HepG2 (cell line): ENCODE data around the gene QRICH2. TPM values are rescaled to one million over a fixed set of nuclear protein-coding genes. Genes with fewer than 3 reads are reported as not detected.

ENCODE experiments used
- ADNP ChIP-seq: sonication (generic); formaldehyde crosslinking; IDR thresholded peaks from 2 replicates; pipeline ENCODE4 v1.4.0; 2020; ENCODE audit warnings: missing genetic modification reagents
- BRCA1 ChIP-seq: sonication (generic); formaldehyde crosslinking; IDR thresholded peaks from 2 replicates; pipeline ENCODE4 v1.4.0; 2020; ENCODE audit warnings: missing genetic modification reagents
- CEBPB ChIP-seq: IDR thresholded peaks from 2 replicates; pipeline ENCODE4 v1.6.1; 2011; ENCODE audit warnings: low read depth, low read length, improper control_type of control experiment, borderline replicate concordance
- FOSL2 ChIP-seq: sonication (generic); formaldehyde crosslinking; IDR thresholded peaks from 2 replicates; pipeline ENCODE4 v1.4.0; 2020; ENCODE audit warnings: missing genetic modification reagents
- GLI4 ChIP-seq: sonication (generic); formaldehyde crosslinking; IDR thresholded peaks from 2 replicates; pipeline ENCODE4 v1.5.1; 2020; ENCODE audit warnings: missing genetic modification reagents, mild to moderate bottlenecking, moderate library complexity, borderline replicate concordance
- GPN1 ChIP-seq: sonication (generic); formaldehyde crosslinking; IDR thresholded peaks from 2 replicates; pipeline ENCODE4 v1.5.1; 2020; ENCODE audit warnings: missing genetic modification reagents, borderline replicate concordance
- ISL2 ChIP-seq: sonication (generic); formaldehyde crosslinking; IDR thresholded peaks from 2 replicates; pipeline ENCODE4 v1.5.0; 2020; ENCODE audit warnings: missing genetic modification reagents
- KDM4B ChIP-seq: sonication (generic); formaldehyde crosslinking; IDR thresholded peaks from 2 replicates; pipeline ENCODE4 v1.4.0; 2020; ENCODE audit warnings: missing genetic modification reagents
- MAF1 ChIP-seq: sonication (generic); formaldehyde crosslinking; IDR thresholded peaks from 2 replicates; pipeline ENCODE4 v1.5.0; 2020; ENCODE audit warnings: missing genetic modification reagents, borderline replicate concordance
- NR2F1 ChIP-seq, 2 experiments: fragments of 450-650 bp in 1 of 2; formaldehyde crosslinking in 1 of 2; IDR thresholded peaks; 2 replicates each; pipeline versions ENCODE4 v1.5.0 to v1.6.1; 2016 to 2020; ENCODE audit warnings: mild to moderate bottlenecking in 1 of 2, missing compliant biosample characterization in 1 of 2, missing genetic modification reagents in 1 of 2, moderate library complexity in 1 of 2
- PHF8 ChIP-seq: sonication (generic); formaldehyde crosslinking; IDR thresholded peaks from 2 replicates; pipeline ENCODE4 v1.5.0; 2020; ENCODE audit warnings: missing genetic modification reagents
- XBP1 ChIP-seq: sonication (generic); formaldehyde crosslinking; IDR thresholded peaks from 2 replicates; pipeline ENCODE4 v1.5.0; 2020; ENCODE audit warnings: missing genetic modification reagents
- YY1 ChIP-seq: IDR thresholded peaks from 2 replicates; pipeline ENCODE4 v1.6.1; 2011; ENCODE audit warnings: low read length, low read depth, moderate library complexity, mild to moderate bottlenecking; ENCODE audit not compliant: insufficient read depth, insufficient replicate concordance
- ZNF10 ChIP-seq: sonication (generic); formaldehyde crosslinking; IDR thresholded peaks from 2 replicates; pipeline ENCODE4 v1.4.0; 2020; ENCODE audit warnings: mild to moderate bottlenecking, low read depth, missing genetic modification reagents, borderline replicate concordance
- ZNF264 ChIP-seq: sonication (generic); formaldehyde crosslinking; IDR thresholded peaks from 2 replicates; pipeline ENCODE4 v1.4.0; 2020; ENCODE audit warnings: missing genetic modification reagents
- ZNF317 ChIP-seq: sonication (generic); formaldehyde crosslinking; IDR thresholded peaks from 2 replicates; pipeline ENCODE4 v1.5.0; 2020; ENCODE audit warnings: mild to moderate bottlenecking, missing genetic modification reagents
- ZNF703 ChIP-seq: sonication (generic); formaldehyde crosslinking; IDR thresholded peaks from 2 replicates; pipeline ENCODE4 v1.5.1; 2020; ENCODE audit warnings: missing genetic modification reagents, mild to moderate bottlenecking, moderate library complexity, borderline replicate concordance
- ZNF720 ChIP-seq: sonication (generic); formaldehyde crosslinking; IDR thresholded peaks from 2 replicates; pipeline ENCODE4 v1.4.0; 2020; ENCODE audit warnings: missing genetic modification reagents
- ZNF766 ChIP-seq: sonication (generic); formaldehyde crosslinking; IDR thresholded peaks from 2 replicates; pipeline ENCODE4 v1.5.0; 2020; ENCODE audit warnings: missing genetic modification reagents, borderline replicate concordance
- polyA plus RNA-seq, 8 experiments: library from polyadenylated mRNA; depleted of rRNA in 3 of 8; stranded (reverse) in 7 of 8; unstranded in 1 of 8; fragments of >200 nt; fragmentation: Illumina TruSeq in 4 of 8; extraction: Trizol in 4 of 8; gene quantifications; 2 replicates each; pipeline versions ENCODE4 v1.2.1 to v1.2.3, GENCODE V29; 2011 to 2016; ENCODE audit warnings: low read depth in 4 of 8, missing spikeins in 1 of 8, mixed read lengths in 1 of 8; ENCODE audit not compliant: insufficient read depth in 1 of 8
- total RNA-seq, 5 experiments: library from RNA; depleted of rRNA; stranded (reverse); fragments of >200 nt; fragmentation: Illumina TruSeq; extraction: Trizol; gene quantifications; 2 replicates each; pipeline ENCODE4 v1.2.3, GENCODE V29; 2016; ENCODE audit warnings: low read depth in 1 of 5
- TF ChIP-seq, protein P1 (sequence below): IDR thresholded peaks from 2 replicates; pipeline ENCODE4 v1.6.1; 2012; ENCODE audit warnings: low read depth, low read length, improper control_type of control experiment
- TF ChIP-seq, protein P2 (sequence below): sonication (generic); formaldehyde crosslinking; IDR thresholded peaks from 2 replicates; pipeline ENCODE4 v1.5.1; 2020; ENCODE audit warnings: mild to moderate bottlenecking, missing genetic modification reagents, borderline replicate concordance

The QRICH2 gene
- total and polyA plus RNA-seq, 2 of the 13 experiments (the other 11 are each of a cell fraction or from before 2014, with no cell fraction given) = 3.7 to 5.7 TPM

DNA sequence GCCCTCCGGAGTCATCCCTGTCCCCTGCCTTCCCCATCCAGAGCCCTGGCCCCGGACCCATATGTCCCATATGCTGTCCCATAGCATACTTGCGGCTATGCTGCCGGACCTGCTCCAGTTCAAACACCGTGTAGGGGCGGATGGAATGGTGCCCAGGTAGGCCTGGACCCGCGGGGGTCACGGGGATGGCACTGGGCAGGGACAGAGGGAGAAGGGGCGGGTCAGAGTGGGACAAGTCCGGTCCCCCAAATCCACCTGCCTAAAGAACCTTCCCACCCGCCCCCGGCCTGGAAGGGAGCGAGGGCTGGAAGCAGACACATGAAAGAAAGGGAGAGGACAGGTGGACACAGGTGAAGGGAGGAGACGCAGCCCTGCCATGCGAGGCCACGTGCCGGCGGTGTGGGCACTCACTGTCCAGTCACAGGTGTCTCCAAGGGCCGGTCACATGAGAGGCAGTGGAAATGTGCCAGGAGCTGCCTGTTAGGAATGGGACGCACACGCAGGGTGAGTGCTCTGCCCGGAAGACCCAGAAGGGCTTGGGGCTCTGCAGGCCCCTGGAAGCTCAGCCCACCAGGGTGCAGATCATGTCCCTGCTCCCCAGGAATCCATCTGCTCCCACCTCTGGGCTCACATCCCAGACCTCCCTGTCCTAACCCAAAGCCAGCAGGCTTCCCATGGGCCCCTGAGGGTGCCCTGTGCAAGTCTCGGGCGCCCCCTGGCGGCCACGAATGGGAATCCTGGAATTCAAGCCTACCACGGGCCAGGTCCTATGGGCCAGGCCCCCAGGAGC lies 28.9 kb downstream of the QRICH2 start (continued):
- TF ChIP-seq GLI4 (CRISPR knock-in tag) (no peak), KDM4B (CRISPR knock-in tag) (peak; percentile 55; the same call in 1 of the 2 replicates), GPN1 (CRISPR knock-in tag) (no peak; the same call in 1 of the 2 replicates), NR2F1 (CRISPR knock-in tag; IDR thresholded peaks at IDR 0.05) (no peak), XBP1 (peak; percentile 41; the same call in 1 of the 2 replicates), ZNF766 (CRISPR knock-in tag) (no peak), MAF1 (CRISPR knock-in tag) (no peak), ZNF720 (CRISPR knock-in tag) (no peak), ZNF264 (CRISPR knock-in tag) (no peak), CEBPB (no peak), PHF8 (CRISPR knock-in tag) (0 out of 2 replicates have a peak, but pooled peaks have one; percentile 24), FOSL2 (CRISPR knock-in tag) (peak; percentile 36; the same call in 1 of the 2 replicates), ADNP (no peak), ISL2 (0 out of 2 replicates have a peak, but pooled peaks have one; percentile 17), ZNF10 (CRISPR knock-in tag) (no peak), BRCA1 (CRISPR knock-in tag) (no peak), YY1 (peak; percentile 49), ZNF317 (CRISPR knock-in tag) (no peak), ZNF703 (no peak)
- TF ChIP-seq, protein P1, sequence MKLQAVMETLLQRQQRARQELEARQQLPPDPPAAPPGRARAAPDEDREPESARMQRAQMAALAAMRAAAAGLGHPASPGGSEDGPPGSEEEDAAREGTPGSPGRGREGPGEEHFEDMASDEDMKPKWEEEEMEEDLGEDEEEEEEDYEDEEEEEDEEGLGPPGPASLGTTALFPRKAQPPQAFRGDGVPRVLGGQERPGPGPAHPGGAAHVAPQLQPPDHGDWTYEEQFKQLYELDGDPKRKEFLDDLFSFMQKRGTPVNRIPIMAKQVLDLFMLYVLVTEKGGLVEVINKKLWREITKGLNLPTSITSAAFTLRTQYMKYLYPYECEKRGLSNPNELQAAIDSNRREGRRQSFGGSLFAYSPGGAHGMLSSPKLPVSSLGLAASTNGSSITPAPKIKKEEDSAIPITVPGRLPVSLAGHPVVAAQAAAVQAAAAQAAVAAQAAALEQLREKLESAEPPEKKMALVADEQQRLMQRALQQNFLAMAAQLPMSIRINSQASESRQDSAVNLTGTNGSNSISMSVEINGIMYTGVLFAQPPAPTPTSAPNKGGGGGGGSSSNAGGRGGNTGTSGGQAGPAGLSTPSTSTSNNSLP = no peak
- TF ChIP-seq, protein P2, sequence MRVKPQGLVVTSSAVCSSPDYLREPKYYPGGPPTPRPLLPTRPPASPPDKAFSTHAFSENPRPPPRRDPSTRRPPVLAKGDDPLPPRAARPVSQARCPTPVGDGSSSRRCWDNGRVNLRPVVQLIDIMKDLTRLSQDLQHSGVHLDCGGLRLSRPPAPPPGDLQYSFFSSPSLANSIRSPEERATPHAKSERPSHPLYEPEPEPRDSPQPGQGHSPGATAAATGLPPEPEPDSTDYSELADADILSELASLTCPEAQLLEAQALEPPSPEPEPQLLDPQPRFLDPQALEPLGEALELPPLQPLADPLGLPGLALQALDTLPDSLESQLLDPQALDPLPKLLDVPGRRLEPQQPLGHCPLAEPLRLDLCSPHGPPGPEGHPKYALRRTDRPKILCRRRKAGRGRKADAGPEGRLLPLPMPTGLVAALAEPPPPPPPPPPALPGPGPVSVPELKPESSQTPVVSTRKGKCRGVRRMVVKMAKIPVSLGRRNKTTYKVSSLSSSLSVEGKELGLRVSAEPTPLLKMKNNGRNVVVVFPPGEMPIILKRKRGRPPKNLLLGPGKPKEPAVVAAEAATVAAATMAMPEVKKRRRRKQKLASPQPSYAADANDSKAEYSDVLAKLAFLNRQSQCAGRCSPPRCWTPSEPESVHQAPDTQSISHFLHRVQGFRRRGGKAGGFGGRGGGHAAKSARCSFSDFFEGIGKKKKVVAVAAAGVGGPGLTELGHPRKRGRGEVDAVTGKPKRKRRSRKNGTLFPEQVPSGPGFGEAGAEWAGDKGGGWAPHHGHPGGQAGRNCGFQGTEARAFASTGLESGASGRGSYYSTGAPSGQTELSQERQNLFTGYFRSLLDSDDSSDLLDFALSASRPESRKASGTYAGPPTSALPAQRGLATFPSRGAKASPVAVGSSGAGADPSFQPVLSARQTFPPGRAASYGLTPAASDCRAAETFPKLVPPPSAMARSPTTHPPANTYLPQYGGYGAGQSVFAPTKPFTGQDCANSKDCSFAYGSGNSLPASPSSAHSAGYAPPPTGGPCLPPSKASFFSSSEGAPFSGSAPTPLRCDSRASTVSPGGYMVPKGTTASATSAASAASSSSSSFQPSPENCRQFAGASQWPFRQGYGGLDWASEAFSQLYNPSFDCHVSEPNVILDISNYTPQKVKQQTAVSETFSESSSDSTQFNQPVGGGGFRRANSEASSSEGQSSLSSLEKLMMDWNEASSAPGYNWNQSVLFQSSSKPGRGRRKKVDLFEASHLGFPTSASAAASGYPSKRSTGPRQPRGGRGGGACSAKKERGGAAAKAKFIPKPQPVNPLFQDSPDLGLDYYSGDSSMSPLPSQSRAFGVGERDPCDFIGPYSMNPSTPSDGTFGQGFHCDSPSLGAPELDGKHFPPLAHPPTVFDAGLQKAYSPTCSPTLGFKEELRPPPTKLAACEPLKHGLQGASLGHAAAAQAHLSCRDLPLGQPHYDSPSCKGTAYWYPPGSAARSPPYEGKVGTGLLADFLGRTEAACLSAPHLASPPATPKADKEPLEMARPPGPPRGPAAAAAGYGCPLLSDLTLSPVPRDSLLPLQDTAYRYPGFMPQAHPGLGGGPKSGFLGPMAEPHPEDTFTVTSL (CRISPR knock-in tag) = no peak
